ENCODE data around the gene TUBG2.

GRCh38 chr17:42640121-42640520, 19.0 kb upstream of the TUBG2 start:
- no peak for TF ChIP-seq CTCF (IDR thresholded peaks at IDR 0.05)
- no peak for TF ChIP-seq POLR2A (IDR thresholded peaks at IDR 0.05)

Data from thyroid gland (tissue), 4 donors.